Measurements from ENCODE around the gene PAPSS1.
"Not testable (repeated sequence)": the region's sequence is repeated elsewhere in the genome, so short reads cannot be mapped to it uniquely, and the experiment has no call there.

DNA sequence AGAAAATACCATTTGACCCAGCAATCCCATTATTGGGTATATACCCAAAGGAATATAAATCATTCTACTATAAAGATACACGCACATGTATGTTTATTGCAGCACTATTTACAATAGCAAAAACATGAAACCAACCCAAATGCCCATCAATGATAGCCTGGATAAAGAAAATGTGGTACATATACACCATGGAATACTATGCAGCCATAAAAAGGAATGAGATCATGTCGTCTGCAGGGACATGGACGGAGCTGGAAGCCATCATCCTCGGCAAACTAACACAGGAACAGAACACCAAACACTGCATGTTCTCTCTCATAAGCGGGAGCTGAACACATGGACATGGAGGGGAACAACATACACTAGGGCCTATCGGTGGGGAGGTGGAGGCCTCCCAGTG is 23.8 kb downstream of the PAPSS1 start:
- TF ChIP-seq, protein P1, sequence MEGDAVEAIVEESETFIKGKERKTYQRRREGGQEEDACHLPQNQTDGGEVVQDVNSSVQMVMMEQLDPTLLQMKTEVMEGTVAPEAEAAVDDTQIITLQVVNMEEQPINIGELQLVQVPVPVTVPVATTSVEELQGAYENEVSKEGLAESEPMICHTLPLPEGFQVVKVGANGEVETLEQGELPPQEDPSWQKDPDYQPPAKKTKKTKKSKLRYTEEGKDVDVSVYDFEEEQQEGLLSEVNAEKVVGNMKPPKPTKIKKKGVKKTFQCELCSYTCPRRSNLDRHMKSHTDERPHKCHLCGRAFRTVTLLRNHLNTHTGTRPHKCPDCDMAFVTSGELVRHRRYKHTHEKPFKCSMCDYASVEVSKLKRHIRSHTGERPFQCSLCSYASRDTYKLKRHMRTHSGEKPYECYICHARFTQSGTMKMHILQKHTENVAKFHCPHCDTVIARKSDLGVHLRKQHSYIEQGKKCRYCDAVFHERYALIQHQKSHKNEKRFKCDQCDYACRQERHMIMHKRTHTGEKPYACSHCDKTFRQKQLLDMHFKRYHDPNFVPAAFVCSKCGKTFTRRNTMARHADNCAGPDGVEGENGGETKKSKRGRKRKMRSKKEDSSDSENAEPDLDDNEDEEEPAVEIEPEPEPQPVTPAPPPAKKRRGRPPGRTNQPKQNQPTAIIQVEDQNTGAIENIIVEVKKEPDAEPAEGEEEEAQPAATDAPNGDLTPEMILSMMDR (IDR thresholded peaks at IDR 0.05) = not testable (repeated sequence)
- TF ChIP-seq POLR2A (IDR thresholded peaks at IDR 0.05) = not testable (repeated sequence)

Measured in esophagus squamous epithelium (tissue), 4 donors.